IMR-90 (cell line): ENCODE data around the gene NKX6-1. TPM values are rescaled to one million over a fixed set of nuclear protein-coding genes. Genes with fewer than 3 reads are reported as not detected.

Experiments used
- ATAC-seq: fragments of 200-7000 bp; cut with Tn5 transposase; 2 replicates; pipeline ENCODE4 v1.9.1; 2020; ENCODE audit warnings: low read depth, mild to moderate bottlenecking, moderate library complexity
- Bru-seq: library from RNA; stranded (reverse); fragments of 400-500 nt; gene quantifications from one replicate; lab custom pipeline; 2021; lab: Mats Ljungman, UMichigan
- BruChase-seq, 2 experiments: library from RNA; stranded (reverse); fragments of 400-500 nt; gene quantifications; one replicate each; lab custom pipeline; 2021; lab: Mats Ljungman, UMichigan
- BruUV-seq: library from RNA; stranded (reverse); fragments of 400-500 nt; replicated peaks from 2 replicates; lab custom pipeline; 2021; lab: Mats Ljungman, UMichigan
- CTCF ChIA-PET: fragments of 300-600 bp; formaldehyde crosslinking; extraction: SDS; loops from one replicate; lab custom pipeline; 2021; ENCODE audit warnings: antibody characterized with exemption; lab: Yijun Ruan, JAX
- POLR2A ChIA-PET: fragments of 300-600 bp; sonication (Branson Sonifier 250); formaldehyde crosslinking; loops from one replicate; lab custom pipeline; 2022; ENCODE audit warnings: antibody characterized with exemption; ENCODE audit not compliant: unreplicated experiment; lab: Charles Lee
- DNase-seq: peaks from one replicate; pipeline ENCODE4 v3.0.0; 2013
- H2AFZ ChIP-seq: replicated peaks from 2 replicates; pipeline ENCODE3; 2013; ENCODE audit warnings: low read length, mild to moderate bottlenecking; ENCODE audit not compliant: poor library complexity
- H2AK5ac ChIP-seq: 2 replicates; pipeline ENCODE4 v1.6.1; 2013; ENCODE audit warnings: low read depth, low read length, inconsistent platforms
- H2AK9ac ChIP-seq: replicated peaks from 2 replicates; pipeline ENCODE3; 2013; ENCODE audit warnings: mild to moderate bottlenecking, low read depth, low read length, moderate library complexity; ENCODE audit not compliant: poor library complexity
- H2BK120ac ChIP-seq: 2 replicates; pipeline ENCODE4 v1.6.1; 2013; ENCODE audit warnings: low read depth, low read length, inconsistent platforms
- H2BK15ac ChIP-seq: 3 replicates; pipeline ENCODE4 v1.6.1; 2013; ENCODE audit warnings: low read depth, low read length, inconsistent platforms
- H2BK20ac ChIP-seq: 2 replicates; pipeline ENCODE4 v1.6.1; 2013; ENCODE audit warnings: low read depth, mild to moderate bottlenecking, inconsistent platforms, low read length, moderate library complexity
- H2BK5ac ChIP-seq: 2 replicates; pipeline ENCODE4 v1.6.1; 2013; ENCODE audit warnings: mild to moderate bottlenecking, low read depth, low read length, inconsistent platforms; ENCODE audit not compliant: poor library complexity, severe bottlenecking
- H3K14ac ChIP-seq: replicated peaks from 2 replicates; pipeline ENCODE4 v1.6.1; 2013; ENCODE audit warnings: low read depth, low read length, inconsistent platforms
- H3K18ac ChIP-seq: 2 replicates; pipeline ENCODE4 v1.6.1; 2013; ENCODE audit warnings: low read depth, low read length, control low read depth
- H3K23ac ChIP-seq: 2 replicates; pipeline ENCODE4 v1.6.1; 2013; ENCODE audit warnings: low read depth, low read length, inconsistent platforms
- H3K27ac ChIP-seq: 2 replicates; pipeline ENCODE4 v1.5.1; 2013; ENCODE audit warnings: mild to moderate bottlenecking, control low read depth, low read length; ENCODE audit not compliant: insufficient read depth
- H3K27me3 ChIP-seq: 2 replicates; pipeline ENCODE4 v1.6.1; 2013; ENCODE audit warnings: low read length; ENCODE audit not compliant: control insufficient read depth, insufficient read depth
- H3K36me3 ChIP-seq: 2 replicates; pipeline ENCODE4 v1.6.1; 2013; ENCODE audit warnings: low read length, mixed read lengths; ENCODE audit not compliant: control insufficient read depth, insufficient read depth
- H3K4ac ChIP-seq: 2 replicates; pipeline ENCODE4 v1.6.1; 2013; ENCODE audit warnings: low read depth, low read length, inconsistent platforms
- H3K4me1 ChIP-seq: 2 replicates; pipeline ENCODE4 v1.6.1; 2013; ENCODE audit warnings: low read length, mixed read lengths; ENCODE audit not compliant: control insufficient read depth, insufficient read depth
- H3K4me2 ChIP-seq: 2 replicates; pipeline ENCODE4 v1.6.1; 2013; ENCODE audit warnings: low read depth, mild to moderate bottlenecking, control low read depth, low read length, moderate library complexity
- H3K4me3 ChIP-seq: 2 replicates; pipeline ENCODE4 v1.5.1; 2013; ENCODE audit warnings: low read depth, mild to moderate bottlenecking, control low read depth, low read length, moderate library complexity; ENCODE audit not compliant: insufficient read depth
- H3K56ac ChIP-seq: 2 replicates; pipeline ENCODE4 v1.6.1; 2013; ENCODE audit warnings: low read length, inconsistent platforms; ENCODE audit not compliant: insufficient read depth; ENCODE audit errors: extremely low read depth
- H3K79me1 ChIP-seq, 2 experiments: 2 replicates each; pipeline ENCODE4 v1.6.1; 2013; ENCODE audit warnings: low read length in 2 of 2, inconsistent platforms in 1 of 2, low read depth in 1 of 2
- H3K9ac ChIP-seq: 2 replicates; pipeline ENCODE4 v1.6.1; 2013; ENCODE audit warnings: low read depth, low read length, control low read depth
- H3K9me1 ChIP-seq: 2 replicates; pipeline ENCODE4 v1.6.1; 2013; ENCODE audit warnings: low read length, inconsistent platforms; ENCODE audit not compliant: insufficient read depth
- H3K9me3 ChIP-seq: 2 replicates; pipeline ENCODE4 v1.6.1; 2013; ENCODE audit warnings: low read length; ENCODE audit not compliant: control insufficient read depth, insufficient read depth
- H4K20me1 ChIP-seq: 2 replicates; pipeline ENCODE4 v1.6.1; 2013; ENCODE audit warnings: low read length, inconsistent platforms; ENCODE audit not compliant: insufficient read depth
- H4K5ac ChIP-seq: 2 replicates; pipeline ENCODE4 v1.6.1; 2013; ENCODE audit warnings: mild to moderate bottlenecking, low read depth, low read length, control low read depth
- H4K8ac ChIP-seq, 2 experiments: 2 replicates each; pipeline ENCODE4 v1.6.1; 2013; ENCODE audit warnings: low read depth in 2 of 2, low read length in 2 of 2, control low read depth in 1 of 2, inconsistent platforms in 1 of 2
- H4K91ac ChIP-seq: 2 replicates; pipeline ENCODE4 v1.6.1; 2013; ENCODE audit warnings: low read depth, low read length, inconsistent platforms; ENCODE audit not compliant: insufficient read depth
- CHD1 ChIP-seq: IDR thresholded peaks from 2 replicates; pipeline ENCODE4 v1.6.1; 2012; ENCODE audit warnings: low read depth, low read length, improper control_type of control experiment
- CTCF ChIP-seq: conservative IDR thresholded peaks from 2 replicates; pipeline ENCODE4 v1.5.1; 2012; ENCODE audit warnings: mild to moderate bottlenecking, low read depth, low read length, improper control_type of control experiment
- ELK1 ChIP-seq: fragments of 150-350 bp; IDR thresholded peaks from 2 replicates; pipeline ENCODE4 v1.6.1; 2016; ENCODE audit warnings: low read depth, mild to moderate bottlenecking, low read length, moderate library complexity, borderline replicate concordance
- FOS ChIP-seq: fragments of 150-350 bp; IDR thresholded peaks from 2 replicates; pipeline ENCODE4 v1.6.1; 2016; ENCODE audit warnings: low read depth, low read length
- MAZ ChIP-seq: IDR thresholded peaks from 2 replicates; pipeline ENCODE4 v1.6.1; 2012; ENCODE audit warnings: low read depth, mild to moderate bottlenecking, low read length, improper control_type of control experiment, moderate library complexity, borderline replicate concordance
- NFE2L2 ChIP-seq: fragments of 150-350 bp; IDR thresholded peaks from 2 replicates; pipeline ENCODE4 v1.6.1; 2016; ENCODE audit warnings: low read depth, mild to moderate bottlenecking, low read length
- POLR2A ChIP-seq: IDR thresholded peaks from 2 replicates; pipeline ENCODE4 v1.6.1; 2012; ENCODE audit warnings: mild to moderate bottlenecking, low read depth, low read length
- RAD21 ChIP-seq: IDR thresholded peaks from 2 replicates; pipeline ENCODE4 v1.6.1; 2012; ENCODE audit warnings: low read length, improper control_type of control experiment
- RCOR1 ChIP-seq: IDR thresholded peaks from 2 replicates; pipeline ENCODE4 v1.6.1; 2012; ENCODE audit warnings: mild to moderate bottlenecking, low read length, improper control_type of control experiment; ENCODE audit not compliant: insufficient replicate concordance
- RFX5 ChIP-seq: IDR thresholded peaks from 2 replicates; pipeline ENCODE4 v1.8.0; 2012; ENCODE audit warnings: low read depth, mild to moderate bottlenecking, low read length, moderate library complexity
- SMC3 ChIP-seq: fragments of 150-350 bp; IDR thresholded peaks from 2 replicates; pipeline ENCODE4 v1.6.1; 2016; ENCODE audit warnings: low read depth, mild to moderate bottlenecking, antibody characterized with exemption, low read length, moderate library complexity
- USF2 ChIP-seq: fragments of 150-350 bp; IDR thresholded peaks from 2 replicates; pipeline ENCODE4 v1.6.1; 2017; ENCODE audit warnings: mild to moderate bottlenecking, antibody characterized with exemption, low read length, low read depth
- WGBS, 2 experiments: methylation state at CpG; one replicate each; pipeline versions ENCODE4 v1.1.5 to v1.1.7; 2013; ENCODE audit warnings: missing lambda C conversion rate in 2 of 2; ENCODE audit not compliant: insufficient read length in 1 of 2; ENCODE audit errors: extremely low coverage in 2 of 2; 5-methylcytosine and 5-hydroxymethylcytosine counted together
- dilution Hi-C: fragments of 300-500 bp; cut with HindIII; formaldehyde crosslinking; loops from one replicate; pipeline ENCODE4 v1.14.3; 2018; ENCODE audit warnings: low sequenced_read_pairs; ENCODE audit not compliant: unreplicated experiment
- in situ Hi-C: fragments of 300-500 bp; cut with MboI; formaldehyde crosslinking; loops from 3 replicates; pipeline ENCODE4 v1.14.3; 2019; ENCODE audit warnings: low sequenced_read_pairs, inconsistent platforms, mixed read lengths
- intact Hi-C: fragments of 100-400 bp; cut with micrococcal nuclease; formaldehyde crosslinking; loops from 2 replicates; pipeline ENCODE4 v1.10.0; 2022
- long read RNA-seq: library from polyadenylated mRNA; unstranded; transcript quantifications from one replicate; pipeline ENCODE4 v2.0.0, GENCODE V29; 2021; ENCODE audit not compliant: unreplicated experiment
- polyA plus RNA-seq, 3 experiments: library from polyadenylated mRNA; depleted of rRNA; stranded (reverse); fragments of >200 nt; gene quantifications; 2 replicates each; pipeline ENCODE4 v1.2.3, GENCODE V29; 2012; ENCODE audit warnings: low replicate concordance in 1 of 3
- total RNA-seq: library from RNA; depleted of rRNA; stranded (reverse); fragments of >200 nt; gene quantifications from 2 replicates; pipeline ENCODE4 v1.2.3, GENCODE V29; 2012; rRNA removed

Gene NKX6-1
- total RNA-seq (under 0.01 TPM in 1 of 2 replicates, not detected in the other), polyA plus RNA-seq (2012; rRNA removed) (0.17 and 0.24 TPM in 2 replicates), Bru-seq, nascent RNA (percentile 9 among the genes with signal in this experiment), BruChase-seq, experiment 1, labeled RNA remaining after a 6-hour chase (percentile 14 among the genes with signal in this experiment), BruChase-seq, experiment 2, labeled RNA remaining after a 2-hour chase (percentile 15 among the genes with signal in this experiment)
- polyA plus RNA-seq (2012; cell fraction: cytosol; rRNA removed), result 0.10 and 0.25 TPM in 2 replicates
- 0.17 and 0.22 TPM in 2 replicates for polyA plus RNA-seq (2012; cell fraction: nucleus; rRNA removed; ENCODE audit: low replicate concordance)
- long read RNA-seq, result 0 reads

GRCh38 chr4:84498935-84499623 lies at the start of gene NKX6-1:
TSS of gene NKX6-1 (minus strand) at chr4:84499292. CDS start at chr4:84498228, 1,064 bp downstream.
- no peak within 1 kb of the TSS for H3K14ac ChIP-seq
- no peak within 1 kb of the TSS for H2BK120ac ChIP-seq
- H3K9ac ChIP-seq, result no peak within 1 kb of the TSS
- no peak within 1 kb of the TSS; the same call in 1 of the 2 replicates for H3K23ac ChIP-seq
- H3K9me1 ChIP-seq, result no peaks in the 10 kb centered on the region
- H3K4me1 ChIP-seq, result no peaks in the 10 kb centered on the region
- WGBS, 2 experiments, result 0% methylated on average over 3 of the region's 47 CpGs; no CpG with 5 or more reads in 1 of the 2 experiments
- DNase-seq (peak; percentile 53), ATAC-seq (peak; percentile 73)
- H3K9me3 ChIP-seq, result peaks cover 25% of the 10 kb centered on the region
- ChIA-PET POLR2A (interaction anchor here (0.5 to 0.6 kb wide), 4 partner anchors 11 to 1368 kb away, joined by 3 read pairs; no protein-coding TSS in a partner anchor), CTCF (interaction anchor here (0.8 kb wide), 1 partner anchor 16 kb away, joined by 3 read pairs; no protein-coding TSS in a partner anchor)
- H2AFZ ChIP-seq, result peak within 1 kb of the TSS; percentile 88
- H2AK9ac ChIP-seq, result peak within 1 kb of the TSS; percentile 63
- TF ChIP-seq CTCF (no peak), RCOR1 (no peak), NFE2L2 (no peak), CHD1 (no peak), SMC3 (no peak), ELK1 (no peak), POLR2A (no peak), FOS (no peak), MAZ (no peak), RFX5 (no peak), USF2 (no peak), RAD21 (no peak)
- no peaks in the 10 kb centered on the region for H3K36me3 ChIP-seq
- no peak within 1 kb of the TSS for H2BK5ac ChIP-seq
- dilution Hi-C loops, result no loop called here
- no peak within 1 kb of the TSS for H3K27ac ChIP-seq
- H3K79me1 ChIP-seq, result no peaks in the 10 kb centered on the region
- H3K18ac ChIP-seq, result no peak within 1 kb of the TSS
- H4K20me1 ChIP-seq, result no peaks in the 10 kb centered on the region
- H3K4ac ChIP-seq, result no peak within 1 kb of the TSS
- H3K4me2 ChIP-seq, result peak within 1 kb of the TSS; percentile 86
- no peak within 1 kb of the TSS for H2AK5ac ChIP-seq
- H2BK15ac ChIP-seq, result no peak within 1 kb of the TSS
- no peak within 1 kb of the TSS for H2BK20ac ChIP-seq
- no peak within 1 kb of the TSS for H3K56ac ChIP-seq
- no TSS peak for BruUV-seq
- H4K91ac ChIP-seq, result no peak within 1 kb of the TSS
- no peak within 1 kb of the TSS for H4K8ac ChIP-seq
- peak within 1 kb of the TSS; percentile 48 for H3K4me3 ChIP-seq
- intact Hi-C loops, result no loop called here
- peaks cover 82% of the 10 kb centered on the region for H3K27me3 ChIP-seq
- in situ Hi-C loops, result no loop called here
- H4K5ac ChIP-seq, result no peak within 1 kb of the TSS
